Jurkat, Clone E6-1 (cell line): ENCODE data around the gene ATL2.
"Not testable (repeated sequence)": the region's sequence is repeated elsewhere in the genome, so short reads cannot be mapped to it uniquely, and the experiment has no call there.

ENCODE experiments used
- DNase-seq: peaks from one replicate; pipeline ENCODE4 v3.0.0-alpha.2; 2011; ENCODE audit warnings: low read depth, low spot score
- H3K4me3 ChIP-seq: 2 replicates; pipeline ENCODE4 v1.5.1; 2011; ENCODE audit warnings: mild to moderate bottlenecking, low read length, control low read depth, moderate library complexity

Gene ATL2

GRCh38 chr2:38345323-38346038 is 31.6 kb downstream of the ATL2 start:
- no peak overlapping the region for H3K4me3 ChIP-seq
- no peak for DNase-seq

- no peak overlapping the region for H3K4me3 ChIP-seq
- DNase-seq = no peak
These were observed 32.3 kb downstream of the ATL2 start for GRCh38 chr2:38344813-38345212.

- DNase-seq = no peak
- H3K4me3 ChIP-seq = no peak overlapping the region
These were observed 33.9 kb downstream of the ATL2 start for GRCh38 chr2:38343212-38343611.

- no peak overlapping the region for H3K4me3 ChIP-seq
- DNase-seq = no peak
These were observed 40.5 kb downstream of the ATL2 start for GRCh38 chr2:38336621-38337020.

GRCh38 chr2:38330754-38331153 is 46.3 kb downstream of the ATL2 start:
- no peak overlapping the region for H3K4me3 ChIP-seq
- no peak for DNase-seq

- no peak overlapping the region for H3K4me3 ChIP-seq
- DNase-seq = no peak
These were observed 49.5 kb downstream of the ATL2 start for GRCh38 chr2:38327580-38327979.

GRCh38 chr2:38323623-38324022 is 53.5 kb downstream of the ATL2 start:
- no peak for DNase-seq
- H3K4me3 ChIP-seq = no peak overlapping the region

GRCh38 chr2:38322224-38322914 is 54.7 kb downstream of the ATL2 start:
- no peak overlapping the region for H3K4me3 ChIP-seq
- no peak for DNase-seq

- H3K4me3 ChIP-seq, DNase-seq: not testable (repeated sequence)
These were observed 57.8 kb downstream of the ATL2 start for GRCh38 chr2:38319240-38319639.

GRCh38 chr2:38317725-38318124 is 59.3 kb downstream of the ATL2 start:
- H3K4me3 ChIP-seq = no peak overlapping the region
- DNase-seq = no peak

GRCh38 chr2:38315707-38316333 is 61.3 kb downstream of the ATL2 start:
- H3K4me3 ChIP-seq = no peak overlapping the region
- DNase-seq = peak; percentile 25

GRCh38 chr2:38308821-38309220 is 68.3 kb downstream of the ATL2 start:
- DNase-seq = no peak

GRCh38 chr2:38301969-38302702 is 74.9 kb downstream of the ATL2 start:
- H3K4me3 ChIP-seq = no peak overlapping the region

More at GRCh38 chr2:38308821-38309220, 68.3 kb downstream of the ATL2 start:
- H3K4me3 ChIP-seq = no peak overlapping the region

GRCh38 chr2:38301340-38301968 is 75.6 kb downstream of the ATL2 start:
- H3K4me3 ChIP-seq = no peak overlapping the region
- peak; percentile 28 for DNase-seq

More at GRCh38 chr2:38301969-38302702, 74.9 kb downstream of the ATL2 start:
- DNase-seq = no peak

GRCh38 chr2:38298539-38298938 is 78.5 kb downstream of the ATL2 start:
- no peak overlapping the region for H3K4me3 ChIP-seq
- DNase-seq = no peak

GRCh38 chr2:38296197-38296780 is 80.8 kb downstream of the ATL2 start:
- no peak overlapping the region for H3K4me3 ChIP-seq
- no peak for DNase-seq

- DNase-seq = no peak
- no peak overlapping the region for H3K4me3 ChIP-seq
These were observed 82.5 kb downstream of the ATL2 start for GRCh38 chr2:38294597-38294996.

GRCh38 chr2:38293152-38293865 is 83.8 kb downstream of the ATL2 start:
- no peak overlapping the region for H3K4me3 ChIP-seq
- no peak for DNase-seq
